ENCODE results near the gene ASB7.

Gene ASB7

GRCh38 chr15:100613208-100613607, 10.8 kb downstream of the ASB7 start:
- Histone ChIP-seq H3K4me1 (ENCODE audit: control insufficient read depth, low read depth, low read length) (no peaks in the 10 kb centered on the region), H3K18ac (ENCODE audit: low read length) (no peak overlapping the region), H2BK120ac (ENCODE audit: low read depth, low read length) (no peak overlapping the region), H3K36me3 (ENCODE audit: control insufficient read depth, insufficient read depth, low read length) (peaks cover 2% of the 10 kb centered on the region), H3K56ac (ENCODE audit: low read length) (no peak overlapping the region), H3K4ac (ENCODE audit: low read depth, low read length) (no peak overlapping the region), H3K27ac (ENCODE audit: low read depth, low read length) (no peak overlapping the region), H3K4me2 (ENCODE audit: low read length) (no peak overlapping the region), H2AK5ac (ENCODE audit: low read length) (no peak overlapping the region), H3K27me3 (ENCODE audit: insufficient read depth, low read length, poor library complexity) (no peaks in the 10 kb centered on the region), H3K79me1 (ENCODE audit: low read length) (peaks cover 3% of the 10 kb centered on the region), H3K9ac (ENCODE audit: low read length) (no peak overlapping the region), H2BK15ac (replicated peaks; ENCODE audit: low read depth) (no peak overlapping the region), H2BK5ac (ENCODE audit: low read length) (no peak overlapping the region), H3K23ac (ENCODE audit: low read length) (no peak overlapping the region), H4K5ac (ENCODE audit: low read length) (no peak overlapping the region), H3K79me2 (ENCODE audit: control insufficient read depth, insufficient read depth, low read length) (no peaks in the 10 kb centered on the region), H4K8ac (ENCODE audit: low read depth, low read length) (no peak overlapping the region), H3K4me3 (ENCODE audit: low read length) (no peak overlapping the region)
- no peak for DNase-seq
- no CpG with 5 or more reads among the region's 1 CpG for WGBS (ENCODE audit: extremely low coverage, insufficient coverage, low lambda C conversion rate)

- Histone ChIP-seq H3K4me1 (ENCODE audit: control insufficient read depth, low read depth, low read length) (no peaks in the 10 kb centered on the region), H3K56ac (ENCODE audit: low read length) (no peak overlapping the region), H2BK120ac (ENCODE audit: low read depth, low read length) (no peak overlapping the region), H2AK5ac (ENCODE audit: low read length) (no peak overlapping the region), H3K27me3 (ENCODE audit: insufficient read depth, low read length, poor library complexity) (no peaks in the 10 kb centered on the region), H3K79me2 (ENCODE audit: control insufficient read depth, insufficient read depth, low read length) (no peaks in the 10 kb centered on the region), H3K23ac (ENCODE audit: low read length) (no peak overlapping the region), H2BK5ac (ENCODE audit: low read length) (no peak overlapping the region), H2BK15ac (replicated peaks; ENCODE audit: low read depth) (no peak overlapping the region), H3K18ac (ENCODE audit: low read length) (no peak overlapping the region), H3K36me3 (ENCODE audit: control insufficient read depth, insufficient read depth, low read length) (peaks cover 2% of the 10 kb centered on the region), H3K79me1 (ENCODE audit: low read length) (peaks cover 1% of the 10 kb centered on the region), H4K8ac (ENCODE audit: low read depth, low read length) (no peak overlapping the region), H4K5ac (ENCODE audit: low read length) (no peak overlapping the region), H3K4me3 (ENCODE audit: low read length) (no peak overlapping the region), H3K4me2 (ENCODE audit: low read length) (no peak overlapping the region), H3K27ac (ENCODE audit: low read depth, low read length) (no peak overlapping the region), H3K4ac (ENCODE audit: low read depth, low read length) (no peak overlapping the region), H3K9ac (ENCODE audit: low read length) (no peak overlapping the region)
- no peak for DNase-seq
- no CpG with 5 or more reads among the region's 2 CpGs for WGBS (ENCODE audit: extremely low coverage, insufficient coverage, low lambda C conversion rate)
Observed at GRCh38 chr15:100614336-100614735, 11.9 kb downstream of the ASB7 start.

GRCh38 chr15:100614918-100615317, 12.5 kb downstream of the ASB7 start:
- no peak for DNase-seq
- no CpG with 5 or more reads among the region's 4 CpGs for WGBS (ENCODE audit: extremely low coverage, insufficient coverage, low lambda C conversion rate)
- H2BK15ac ChIP-seq (replicated peaks; ENCODE audit: low read depth): no peak overlapping the region

GRCh38 chr15:100615801-100616200, 13.4 kb downstream of the ASB7 start:
- Histone ChIP-seq H3K27me3 (ENCODE audit: insufficient read depth, low read length, poor library complexity) (no peaks in the 10 kb centered on the region), H3K4me3 (ENCODE audit: low read length) (no peak overlapping the region), H3K4ac (ENCODE audit: low read depth, low read length) (no peak overlapping the region), H4K5ac (ENCODE audit: low read length) (no peak overlapping the region), H3K23ac (ENCODE audit: low read length) (no peak overlapping the region), H3K9ac (ENCODE audit: low read length) (no peak overlapping the region), H4K8ac (ENCODE audit: low read depth, low read length) (no peak overlapping the region), H3K18ac (ENCODE audit: low read length) (no peak overlapping the region), H2BK120ac (ENCODE audit: low read depth, low read length) (no peak overlapping the region), H2BK5ac (ENCODE audit: low read length) (no peak overlapping the region), H3K27ac (ENCODE audit: low read depth, low read length) (no peak overlapping the region), H3K4me2 (ENCODE audit: low read length) (no peak overlapping the region), H2AK5ac (ENCODE audit: low read length) (no peak overlapping the region), H3K79me1 (ENCODE audit: low read length) (peaks cover 1% of the 10 kb centered on the region), H3K4me1 (ENCODE audit: control insufficient read depth, low read depth, low read length) (no peaks in the 10 kb centered on the region), H2BK15ac (replicated peaks; ENCODE audit: low read depth) (no peak overlapping the region), H3K79me2 (ENCODE audit: control insufficient read depth, insufficient read depth, low read length) (no peaks in the 10 kb centered on the region), H3K36me3 (ENCODE audit: control insufficient read depth, insufficient read depth, low read length) (peaks cover 2% of the 10 kb centered on the region), H3K56ac (ENCODE audit: low read length) (no peak overlapping the region)
- DNase-seq: no peak
- no CpG with 5 or more reads among the region's 5 CpGs for WGBS (ENCODE audit: extremely low coverage, insufficient coverage, low lambda C conversion rate)

More at GRCh38 chr15:100614918-100615317, 12.5 kb downstream of the ASB7 start:
- H4K5ac ChIP-seq (ENCODE audit: low read length): no peak overlapping the region
- H3K9ac ChIP-seq (ENCODE audit: low read length): no peak overlapping the region
- no peak overlapping the region for H3K4ac ChIP-seq (ENCODE audit: low read depth, low read length)
- H3K79me2 ChIP-seq (ENCODE audit: control insufficient read depth, insufficient read depth, low read length): no peaks in the 10 kb centered on the region
- no peak overlapping the region for H2BK5ac ChIP-seq (ENCODE audit: low read length)
- H3K27me3 ChIP-seq (ENCODE audit: insufficient read depth, low read length, poor library complexity): no peaks in the 10 kb centered on the region
- H3K4me2 ChIP-seq (ENCODE audit: low read length): no peak overlapping the region
- no peak overlapping the region for H3K23ac ChIP-seq (ENCODE audit: low read length)
- no peak overlapping the region for H4K8ac ChIP-seq (ENCODE audit: low read depth, low read length)
- H3K27ac ChIP-seq (ENCODE audit: low read depth, low read length): no peak overlapping the region
- H3K4me3 ChIP-seq (ENCODE audit: low read length): no peak overlapping the region
- H3K18ac ChIP-seq (ENCODE audit: low read length): no peak overlapping the region
- H3K79me1 ChIP-seq (ENCODE audit: low read length): peaks cover 1% of the 10 kb centered on the region
- H2BK120ac ChIP-seq (ENCODE audit: low read depth, low read length): no peak overlapping the region
- no peak overlapping the region for H2AK5ac ChIP-seq (ENCODE audit: low read length)
- no peaks in the 10 kb centered on the region for H3K4me1 ChIP-seq (ENCODE audit: control insufficient read depth, low read depth, low read length)
- no peak overlapping the region for H3K56ac ChIP-seq (ENCODE audit: low read length)
- peaks cover 2% of the 10 kb centered on the region for H3K36me3 ChIP-seq (ENCODE audit: control insufficient read depth, insufficient read depth, low read length)

GRCh38 chr15:100616700-100617099, 14.3 kb downstream of the ASB7 start:
- Histone ChIP-seq H3K9ac (ENCODE audit: low read length) (no peak overlapping the region), H2AK5ac (ENCODE audit: low read length) (no peak overlapping the region), H3K27ac (ENCODE audit: low read depth, low read length) (no peak overlapping the region), H3K4me2 (ENCODE audit: low read length) (no peak overlapping the region), H3K27me3 (ENCODE audit: insufficient read depth, low read length, poor library complexity) (no peaks in the 10 kb centered on the region), H2BK120ac (ENCODE audit: low read depth, low read length) (no peak overlapping the region), H4K8ac (ENCODE audit: low read depth, low read length) (no peak overlapping the region), H2BK15ac (replicated peaks; ENCODE audit: low read depth) (no peak overlapping the region), H2BK5ac (ENCODE audit: low read length) (no peak overlapping the region), H3K4me3 (ENCODE audit: low read length) (no peak overlapping the region), H4K5ac (ENCODE audit: low read length) (no peak overlapping the region), H3K36me3 (ENCODE audit: control insufficient read depth, insufficient read depth, low read length) (peaks cover 2% of the 10 kb centered on the region), H3K79me2 (ENCODE audit: control insufficient read depth, insufficient read depth, low read length) (no peaks in the 10 kb centered on the region), H3K79me1 (ENCODE audit: low read length) (peaks cover 1% of the 10 kb centered on the region), H3K4me1 (ENCODE audit: control insufficient read depth, low read depth, low read length) (no peaks in the 10 kb centered on the region), H3K23ac (ENCODE audit: low read length) (no peak overlapping the region), H3K56ac (ENCODE audit: low read length) (no peak overlapping the region), H3K18ac (ENCODE audit: low read length) (no peak overlapping the region), H3K4ac (ENCODE audit: low read depth, low read length) (no peak overlapping the region)
- WGBS (ENCODE audit: extremely low coverage, insufficient coverage, low lambda C conversion rate): no CpG with 5 or more reads among the region's 2 CpGs
- no peak for DNase-seq

- WGBS (ENCODE audit: extremely low coverage, insufficient coverage, low lambda C conversion rate): no CpG with 5 or more reads among the region's 5 CpGs
- H3K27ac ChIP-seq (ENCODE audit: low read depth, low read length): no peak overlapping the region
- no peak overlapping the region for H2AK5ac ChIP-seq (ENCODE audit: low read length)
- no peaks in the 10 kb centered on the region for H3K36me3 ChIP-seq (ENCODE audit: control insufficient read depth, insufficient read depth, low read length)
- H3K23ac ChIP-seq (ENCODE audit: low read length): no peak overlapping the region
- no peak for DNase-seq
- H3K9ac ChIP-seq (ENCODE audit: low read length): no peak overlapping the region
- H3K18ac ChIP-seq (ENCODE audit: low read length): no peak overlapping the region
- no peaks in the 10 kb centered on the region for H3K4me1 ChIP-seq (ENCODE audit: control insufficient read depth, low read depth, low read length)
- H3K79me1 ChIP-seq (ENCODE audit: low read length): no peaks in the 10 kb centered on the region
- no peak overlapping the region for H3K4ac ChIP-seq (ENCODE audit: low read depth, low read length)
- H3K79me2 ChIP-seq (ENCODE audit: control insufficient read depth, insufficient read depth, low read length): no peaks in the 10 kb centered on the region
- no peaks in the 10 kb centered on the region for H3K27me3 ChIP-seq (ENCODE audit: insufficient read depth, low read length, poor library complexity)
- no peak overlapping the region for H2BK15ac ChIP-seq (replicated peaks; ENCODE audit: low read depth)
- H3K4me3 ChIP-seq (ENCODE audit: low read length): no peak overlapping the region
- no peak overlapping the region for H2BK120ac ChIP-seq (ENCODE audit: low read depth, low read length)
- H3K4me2 ChIP-seq (ENCODE audit: low read length): no peak overlapping the region
- no peak overlapping the region for H3K56ac ChIP-seq (ENCODE audit: low read length)
- H4K5ac ChIP-seq (ENCODE audit: low read length): no peak overlapping the region
- no peak overlapping the region for H4K8ac ChIP-seq (ENCODE audit: low read depth, low read length)
- H2BK5ac ChIP-seq (ENCODE audit: low read length): no peak overlapping the region
Observed at GRCh38 chr15:100623301-100623700, 20.9 kb downstream of the ASB7 start.
